PC-3 (cell line): ENCODE results near the gene PRKN. TPM values are rescaled to one million over a fixed set of nuclear protein-coding genes. Genes with fewer than 3 reads are reported as not detected.
A peak's percentile ranks its signal among the peaks of the same experiment; 100 is the strongest.

Experiments
- ATAC-seq: fragments of 200-7000 bp; cut with Tn5 transposase; 2 replicates; pipeline ENCODE4 v1.9.1; 2020; ENCODE audit warnings: mild to moderate bottlenecking, moderate library complexity
- BruUV-seq: library from RNA; stranded (reverse); fragments of 400-500 nt; replicated peaks from 2 replicates; lab custom pipeline; 2021; lab: Mats Ljungman, UMichigan
- CTCF ChIA-PET: fragments of 300-600 bp; sonication (Branson Sonifier 250); formaldehyde crosslinking; loops from one replicate; lab custom pipeline; 2022; ENCODE audit warnings: antibody characterized with exemption; lab: Charles Lee
- POLR2A ChIA-PET: fragments of 300-600 bp; sonication (Branson Sonifier 250); formaldehyde crosslinking; loops from one replicate; lab custom pipeline; 2022; ENCODE audit warnings: antibody characterized with exemption; ENCODE audit not compliant: unreplicated experiment; lab: Charles Lee
- DNase-seq: peaks from one replicate; pipeline ENCODE4 v3.0.0-alpha.2; 2015
- H2AFZ ChIP-seq: fragments of 300-600 bp; sonication (generic); 2 replicates; pipeline ENCODE4 v1.6.0; 2016; ENCODE audit warnings: antibody characterized with exemption, low read length
- H3F3A ChIP-seq: fragments of 300-600 bp; sonication (generic); one replicate; pipeline ENCODE4 v1.6.0; 2017; ENCODE audit warnings: antibody characterized with exemption, low read length, control low read depth, mild to moderate bottlenecking; ENCODE audit not compliant: unreplicated experiment
- H3K27ac ChIP-seq: fragments of 300-600 bp; sonication (generic); 2 replicates; pipeline ENCODE4 v1.5.1; 2016; ENCODE audit warnings: mild to moderate bottlenecking, low read length
- H3K27me3 ChIP-seq: fragments of 300-600 bp; sonication (generic); 2 replicates; pipeline ENCODE4 v1.6.1; 2016; ENCODE audit warnings: low read length, mixed read lengths
- H3K36me3 ChIP-seq: fragments of 300-600 bp; sonication (generic); 2 replicates; pipeline ENCODE4 v1.6.1; 2016; ENCODE audit warnings: low read depth, mixed run types, low read length, mixed read lengths
- H3K4me1 ChIP-seq: fragments of 300-600 bp; sonication (generic); 2 replicates; pipeline ENCODE4 v1.5.1; 2016; ENCODE audit warnings: low read length; ENCODE audit not compliant: insufficient read depth
- H3K4me2 ChIP-seq: fragments of 300-600 bp; sonication (generic); 2 replicates; pipeline ENCODE4 v1.6.0; 2016; ENCODE audit warnings: low read length
- H3K4me3 ChIP-seq: fragments of 300-600 bp; sonication (generic); 2 replicates; pipeline ENCODE4 v1.5.1; 2016; ENCODE audit warnings: mild to moderate bottlenecking, low read length, mixed read lengths
- H3K79me2 ChIP-seq: fragments of 300-600 bp; sonication (generic); 2 replicates; pipeline ENCODE4 v1.6.1; 2017; ENCODE audit warnings: low read length, mixed read lengths
- H3K9ac ChIP-seq: fragments of 300-600 bp; sonication (generic); 2 replicates; pipeline ENCODE4 v1.6.0; 2016; ENCODE audit warnings: mild to moderate bottlenecking, low read length
- H3K9me2 ChIP-seq: fragments of 300-600 bp; sonication (generic); replicated peaks from 2 replicates; pipeline ENCODE4 v1.6.1; 2016; ENCODE audit warnings: mixed run types, low read length, mixed read lengths
- H3K9me3 ChIP-seq: fragments of 300-600 bp; sonication (generic); 2 replicates; pipeline ENCODE4 v1.6.1; 2016; ENCODE audit warnings: low read length, mixed read lengths
- H4K20me1 ChIP-seq: fragments of 300-600 bp; sonication (generic); 2 replicates; pipeline ENCODE4 v1.6.1; 2016; ENCODE audit warnings: low read length, mixed read lengths
- CTCF ChIP-seq: fragments of 300-600 bp; sonication (generic); conservative IDR thresholded peaks from 2 replicates; pipeline ENCODE4 v1.5.1; 2017; ENCODE audit warnings: antibody characterized with exemption, low read depth, mild to moderate bottlenecking, low read length
- EZH2 ChIP-seq: fragments of 300-600 bp; sonication (generic); IDR thresholded peaks from one replicate; pipeline ENCODE4 v1.6.1; 2017; ENCODE audit warnings: antibody characterized with exemption, mild to moderate bottlenecking, low read length; ENCODE audit not compliant: unreplicated experiment
- EZH2phosphoT487 ChIP-seq: fragments of 300-600 bp; sonication (generic); IDR thresholded peaks from 2 replicates; pipeline ENCODE4 v1.6.1; 2018; ENCODE audit warnings: mild to moderate bottlenecking, antibody characterized with exemption, low read length, borderline replicate concordance
- intact Hi-C: fragments of 100-400 bp; cut with micrococcal nuclease; formaldehyde crosslinking; loops from 2 replicates; pipeline ENCODE4 v1.9.0; 2023
- total RNA-seq: library from RNA; depleted of rRNA; stranded (reverse); fragments of >200 nt; gene quantifications from 2 replicates; pipeline ENCODE4 v1.2.3, GENCODE V29; 2014

PRKN gene
- total RNA-seq, 1 experiment from 2014 or later: not detected

GRCh38 chr6:161440299-161440698 lies 1287.3 kb downstream of the PRKN start:
- Histone ChIP-seq H3K4me3 (no peak overlapping the region), H3K9ac (no peak overlapping the region), H3K4me1 (peaks cover 17% of the 10 kb centered on the region), H3K27ac (no peak overlapping the region), H4K20me1 (no peaks in the 10 kb centered on the region), H3K79me2 (no peaks in the 10 kb centered on the region), H3K27me3 (no peaks in the 10 kb centered on the region), H3K36me3 (no peaks in the 10 kb centered on the region), H3K9me2 (no peaks in the 10 kb centered on the region), H3F3A (no peaks in the 10 kb centered on the region), H3K4me2 (no peak overlapping the region), H2AFZ (no peak overlapping the region), H3K9me3 (no peaks in the 10 kb centered on the region)
- DNase-seq (no peak), ATAC-seq (no peak)
- ChIA-PET CTCF (no interaction called here), POLR2A (no interaction called here)
- intact Hi-C loops: no loop called here
- BruUV-seq: no TSS peak
- TF ChIP-seq EZH2: no peak

GRCh38 chr6:161439093-161439492 lies 1288.5 kb downstream of the PRKN start:
- BruUV-seq: no TSS peak
- peaks cover 27% of the 10 kb centered on the region for H3K4me1 ChIP-seq
- H3K9ac ChIP-seq: 0 out of 2 replicates have a peak overlapping the region, but pooled peaks have one; percentile 15
- no peak for ATAC-seq
- no peaks in the 10 kb centered on the region for H3K9me3 ChIP-seq
- DNase-seq: peak; percentile 60
- peak overlapping the region; percentile 55 for H3K27ac ChIP-seq
- ChIA-PET POLR2A (no interaction called here), CTCF (no interaction called here)
- H3K36me3 ChIP-seq: no peaks in the 10 kb centered on the region
- H3F3A ChIP-seq: no peaks in the 10 kb centered on the region
- peak overlapping the region; percentile 24; the same call in 1 of the 2 replicates for H2AFZ ChIP-seq
- no peaks in the 10 kb centered on the region for H3K27me3 ChIP-seq
- no peaks in the 10 kb centered on the region for H3K79me2 ChIP-seq
- TF ChIP-seq EZH2 (no peak), CTCF (no peak), EZH2phosphoT487 (no peak)
- H3K9me2 ChIP-seq: no peaks in the 10 kb centered on the region
- peak overlapping the region; percentile 42 for H3K4me2 ChIP-seq
- intact Hi-C loops: no loop called here
- H4K20me1 ChIP-seq: no peaks in the 10 kb centered on the region
- no peak overlapping the region for H3K4me3 ChIP-seq

- Histone ChIP-seq H3K4me1 (peaks cover 30% of the 10 kb centered on the region), H3K9ac (peak overlapping the region; percentile 15; the same call in 1 of the 2 replicates), H3K9me3 (no peaks in the 10 kb centered on the region), H3F3A (no peaks in the 10 kb centered on the region), H3K4me2 (peak overlapping the region; percentile 42), H3K27ac (peak overlapping the region; percentile 55), H3K36me3 (no peaks in the 10 kb centered on the region), H3K9me2 (no peaks in the 10 kb centered on the region), H3K27me3 (no peaks in the 10 kb centered on the region), H2AFZ (peak overlapping the region; percentile 24; the same call in 1 of the 2 replicates), H3K79me2 (no peaks in the 10 kb centered on the region), H4K20me1 (no peaks in the 10 kb centered on the region), H3K4me3 (no peak overlapping the region)
- BruUV-seq: no TSS peak
- no peak for ATAC-seq
- intact Hi-C loops: no loop called here
- POLR2A ChIA-PET: no interaction called here
- DNase-seq: no peak
- no peak for TF ChIP-seq EZH2
- TF ChIP-seq CTCF: no peak
- TF ChIP-seq EZH2phosphoT487: no peak
- CTCF ChIA-PET: no interaction called here
Observed at GRCh38 chr6:161438430-161439030, 1289.0 kb downstream of the PRKN start.
